H1 (cell line): ENCODE measurements around the gene DHPS. TPM values are rescaled to one million over a fixed set of nuclear protein-coding genes. Genes with fewer than 3 reads are reported as not detected.
A peak's percentile ranks its signal among the peaks of the same experiment; 100 is the strongest.

ENCODE experiments used
- CTCF ChIA-PET: fragments of 300-600 bp; sonication (Branson Sonifier 250); formaldehyde crosslinking; loops from one replicate; lab custom pipeline; 2021; ENCODE audit not compliant: partially characterized antibody; lab: Charles Lee
- POLR2A ChIA-PET: fragments of 300-600 bp; sonication (Branson Sonifier 250); formaldehyde crosslinking; loops from one replicate; lab custom pipeline; 2021; ENCODE audit warnings: inconsistent platforms; ENCODE audit not compliant: partially characterized antibody; lab: Charles Lee
- DNase-seq, 2 experiments: peaks; one replicate each; pipeline versions ENCODE4 v3.0.0 to v3.0.0-alpha.2; 2010 to 2022; ENCODE audit warnings: low spot score in 2 of 2, low read depth in 1 of 2, mixed read lengths in 1 of 2
- FAIRE-seq: peaks from 2 replicates; lab custom pipeline; 2011; peaks lifted over from hg19 to GRCh38; lab: Jason Lieb, UNC
- H2AFZ ChIP-seq: 2 replicates; pipeline ENCODE4 v1.8.1; 2012; ENCODE audit warnings: low read length, inconsistent platforms
- H2AK5ac ChIP-seq: 2 replicates; pipeline ENCODE4 v1.6.1; 2013; ENCODE audit warnings: low read depth, low read length
- H2BK120ac ChIP-seq: replicated peaks from 2 replicates; pipeline ENCODE3; 2013; ENCODE audit warnings: low read depth, low read length, inconsistent platforms
- H2BK12ac ChIP-seq: 2 replicates; pipeline ENCODE4 v1.6.1; 2013; ENCODE audit warnings: low read depth, low read length
- H2BK15ac ChIP-seq: 2 replicates; pipeline ENCODE4 v1.6.1; 2013; ENCODE audit warnings: low read length
- H2BK20ac ChIP-seq: 2 replicates; pipeline ENCODE4 v1.6.1; 2013; ENCODE audit warnings: low read length
- H2BK5ac ChIP-seq: 2 replicates; pipeline ENCODE4 v1.6.1; 2013; ENCODE audit warnings: low read depth, low read length
- H3K14ac ChIP-seq: 2 replicates; pipeline ENCODE4 v1.6.1; 2013; ENCODE audit warnings: inconsistent platforms; ENCODE audit not compliant: insufficient read length
- H3K18ac ChIP-seq: 2 replicates; pipeline ENCODE4 v1.6.1; 2013; ENCODE audit warnings: low read length; ENCODE audit errors: extremely low read depth
- H3K23ac ChIP-seq: 2 replicates; pipeline ENCODE4 v1.6.1; 2013; ENCODE audit warnings: inconsistent platforms; ENCODE audit not compliant: insufficient read length
- H3K23me2 ChIP-seq: 2 replicates; pipeline ENCODE4 v1.6.1; 2013; ENCODE audit warnings: low read depth, low read length
- H3K27ac ChIP-seq: 2 replicates; pipeline ENCODE4 v1.6.1; 2011; ENCODE audit warnings: low read depth, low read length, inconsistent platforms
- H3K27me3 ChIP-seq, 4 experiments: replicated peaks in 1 of 4; 1 replicate in 1 of 4; 2 replicates in 3 of 4; pipeline versions ENCODE4 v1.6.1 to v1.8.1; 2011 to 2013; ENCODE audit warnings: low read length in 3 of 4, mild to moderate bottlenecking in 3 of 4, inconsistent platforms in 2 of 4, mixed read lengths in 2 of 4, moderate library complexity in 1 of 4; ENCODE audit not compliant: control insufficient read depth in 3 of 4, insufficient read depth in 3 of 4; ENCODE audit errors: extremely low read depth in 1 of 4
- H3K36me3 ChIP-seq, 4 experiments: 2 replicates each; pipeline versions ENCODE4 v1.6.1 to v1.8.1; 2011 to 2013; ENCODE audit warnings: mild to moderate bottlenecking in 4 of 4, low read length in 3 of 4, moderate library complexity in 2 of 4, control low read depth in 1 of 4, inconsistent platforms in 1 of 4; ENCODE audit not compliant: insufficient read depth in 4 of 4, control insufficient read depth in 2 of 4
- H3K4ac ChIP-seq: replicated peaks from 2 replicates; pipeline ENCODE3; 2013; ENCODE audit warnings: low read length, low read depth, mixed read lengths, inconsistent platforms; ENCODE audit not compliant: insufficient read length
- H3K4me1 ChIP-seq, 4 experiments: replicated peaks in 1 of 4; 1 replicate in 1 of 4; 2 replicates in 3 of 4; pipeline versions ENCODE4 v1.6.1 to v1.8.1; 2011 to 2013; ENCODE audit warnings: low read length in 3 of 4, inconsistent platforms in 2 of 4, mixed read lengths in 1 of 4; ENCODE audit not compliant: insufficient read depth in 4 of 4, control insufficient read depth in 3 of 4
- H3K4me2 ChIP-seq, 2 experiments: 2 replicates each; pipeline versions ENCODE4 v1.6.1 to v1.8.1; 2011 to 2013; ENCODE audit warnings: low read depth in 2 of 2, low read length in 2 of 2, control low read depth in 1 of 2, inconsistent platforms in 1 of 2, mild to moderate bottlenecking in 1 of 2; ENCODE audit not compliant: insufficient read depth in 1 of 2
- H3K4me3 ChIP-seq, 4 experiments: fragments of 200-600, 300-600 bp in 1 of 4; sonication (generic), shearing (Covaris generic), sonication (Bioruptor Twin) in 1 of 4; 2 replicates each; pipeline versions ENCODE4 v1.5.1 to v1.8.1; 2011 to 2016; ENCODE audit warnings: low read length in 4 of 4, low read depth in 3 of 4, control low read depth in 2 of 4, inconsistent platforms in 2 of 4, mild to moderate bottlenecking in 2 of 4, mixed read lengths in 1 of 4, moderate library complexity in 1 of 4; ENCODE audit not compliant: insufficient read depth in 2 of 4; ENCODE audit errors: extremely low read depth in 1 of 4
- H3K56ac ChIP-seq: replicated peaks from 2 replicates; pipeline ENCODE3; 2013; ENCODE audit warnings: low read depth, mild to moderate bottlenecking, mixed read lengths, low read length, inconsistent platforms; ENCODE audit not compliant: insufficient read length
- H3K79me1 ChIP-seq: 2 replicates; pipeline ENCODE4 v1.6.1; 2013; ENCODE audit warnings: low read depth, low read length, control low read depth
- H3K79me2 ChIP-seq, 2 experiments: 2 replicates each; pipeline versions ENCODE4 v1.6.1 to v1.8.1; 2012 to 2013; ENCODE audit warnings: low read length in 2 of 2, mild to moderate bottlenecking in 2 of 2, inconsistent platforms in 1 of 2; ENCODE audit not compliant: insufficient read depth in 2 of 2, control insufficient read depth in 1 of 2
- H3K9ac ChIP-seq, 4 experiments: replicated peaks in 1 of 4; 1 replicate in 1 of 4; 2 replicates in 3 of 4; pipeline versions ENCODE4 v1.6.1 to v1.8.1; 2011 to 2013; ENCODE audit warnings: low read depth in 3 of 4, low read length in 3 of 4, control low read depth in 2 of 4, mild to moderate bottlenecking in 2 of 4, moderate library complexity in 2 of 4, inconsistent platforms in 1 of 4; ENCODE audit errors: extremely low read depth in 1 of 4
- H3K9me3 ChIP-seq, 2 experiments: 2 replicates each; pipeline versions ENCODE4 v1.6.1 to v1.8.1; 2012 to 2013; ENCODE audit warnings: mild to moderate bottlenecking in 2 of 2, moderate library complexity in 2 of 2, control low read depth in 1 of 2, inconsistent platforms in 1 of 2, low read depth in 1 of 2, low read length in 1 of 2, mixed read lengths in 1 of 2; ENCODE audit not compliant: insufficient read depth in 2 of 2
- H4K20me1 ChIP-seq, 2 experiments: replicated peaks in 1 of 2; 2 replicates each; pipeline versions ENCODE3 to v1.8.1; 2011 to 2013; ENCODE audit warnings: inconsistent platforms in 2 of 2, low read length in 2 of 2, mild to moderate bottlenecking in 1 of 2; ENCODE audit not compliant: insufficient read depth in 2 of 2, control insufficient read depth in 1 of 2
- H4K5ac ChIP-seq: 2 replicates; pipeline ENCODE4 v1.6.1; 2013; ENCODE audit warnings: low read length, low read depth, mixed read lengths, inconsistent platforms; ENCODE audit not compliant: insufficient read length
- H4K8ac ChIP-seq: 2 replicates; pipeline ENCODE4 v1.8.0; 2013; ENCODE audit warnings: mild to moderate bottlenecking, moderate library complexity, low read length, inconsistent platforms; ENCODE audit not compliant: insufficient read depth; ENCODE audit errors: extremely low read depth
- H4K91ac ChIP-seq: replicated peaks from 2 replicates; pipeline ENCODE3; 2013; ENCODE audit warnings: low read length, mixed read lengths, inconsistent platforms; ENCODE audit not compliant: insufficient read length
- CBX8 ChIP-seq: fragments of 300-800, 300-1000 bp; sonication (generic); IDR thresholded peaks from 2 replicates; pipeline ENCODE4 v1.7.1; 2016; ENCODE audit warnings: low read depth, low read length, borderline replicate concordance
- TCF12 ChIP-seq: IDR thresholded peaks from 2 replicates; pipeline ENCODE4 v1.6.1; 2011; ENCODE audit warnings: low read depth, mild to moderate bottlenecking, low read length
- ZNF274 ChIP-seq: IDR thresholded peaks from 2 replicates; pipeline ENCODE4 v1.7.0; 2012; ENCODE audit warnings: low read length, borderline replicate concordance; ENCODE audit errors: extremely low read depth
- WGBS, 2 experiments: shearing (Covaris generic) in 1 of 2; methylation state at CpG; one replicate each; pipeline versions ENCODE4 v1.1.6 to v1.1.7; 2013 to 2015; ENCODE audit warnings: low lambda C conversion rate in 2 of 2, mixed read lengths in 2 of 2, inconsistent platforms in 1 of 2, low coverage in 1 of 2, missing lambda C conversion rate in 1 of 2; ENCODE audit not compliant: insufficient replicate concordance in 2 of 2, insufficient coverage in 1 of 2, insufficient read length in 1 of 2; ENCODE audit errors: extremely low coverage in 1 of 2, missing lambda C conversion rate in 1 of 2; 5-methylcytosine and 5-hydroxymethylcytosine counted together
- polyA plus RNA-seq, 7 experiments: library from polyadenylated mRNA; depleted of rRNA in 3 of 7; stranded (reverse) in 5 of 7; unstranded in 2 of 7; fragments of >200 nt in 5 of 7; fragments of 200-250 nt in 2 of 7; gene quantifications; 1 replicate in 5 of 7; 2 replicates in 1 of 7; 4 replicates in 1 of 7; pipeline versions ENCODE4 v1.2.1 to v1.2.3, GENCODE V29; 2011 to 2013; ENCODE audit warnings: missing spikeins in 2 of 7, mixed read lengths in 2 of 7
- total RNA-seq: library from RNA; stranded (reverse); fragmentation: NEBNext Ultra II Directional; extraction: Animal tissue kit (Norgen Biotek cat#: 25700); gene quantifications from 2 replicates; pipeline ENCODE4 v1.2.1, GENCODE V29; 2021

Gene DHPS
- total and polyA plus RNA-seq, 2 of the 8 experiments (the other 6 are each of a cell fraction or from before 2014, with no cell fraction given) = 86.6 to 99.6 TPM

GRCh38 chr19:12628040-12629022 lies 53.3 kb downstream of the DHPS start:
- Histone ChIP-seq H3K79me1 (no peaks in the 10 kb centered on the region), H3K9ac (no peak overlapping the region), H2BK15ac (no peak overlapping the region), H4K8ac (no peak overlapping the region; the same call in 1 of the 2 replicates), H2BK12ac (no peak overlapping the region), H3K18ac (no peak overlapping the region), H3K4me2 (no peak overlapping the region), H2AFZ (no peak overlapping the region), H3K9me3 (peaks cover 34 to 39% of the 10 kb centered on the region in 2 experiments), H3K4me1 (no peaks in the 10 kb centered on the region), H2BK5ac (no peak overlapping the region), H3K14ac (no peak overlapping the region), H3K79me2 (peaks cover 0 to 2% of the 10 kb centered on the region in 2 experiments; a peak in 1 of 4 replicates), H3K4me3 (peak overlapping the region in 1 of 4 experiments; percentile 17; a peak in 1 of 8 replicates), H4K91ac (no peak overlapping the region), H3K56ac (no peak overlapping the region), H2BK120ac (no peak overlapping the region), H3K27me3 (no peaks in the 10 kb centered on the region), H3K27ac (no peak overlapping the region), H4K20me1 (no peaks in the 10 kb centered on the region), H3K23me2 (no peaks in the 10 kb centered on the region), H4K5ac (no peak overlapping the region), H3K36me3 (peaks cover 9 to 74% (median 52%) of the 10 kb centered on the region in 4 experiments), H3K4ac (no peak overlapping the region), H3K23ac (no peak overlapping the region), H2BK20ac (no peak overlapping the region), H2AK5ac (no peak overlapping the region)
- FAIRE-seq (no peak), DNase-seq (no peak)
- 95% methylated on average over 17 of the region's 17 CpGs; no CpG with 5 or more reads in 1 of the 2 experiments for WGBS, 2 experiments
- TF ChIP-seq TCF12 (0 out of 2 replicates have a peak, but pooled peaks have one; percentile 39), ZNF274 (peak; percentile 71), CBX8 (no peak)
- ChIA-PET POLR2A (interaction anchor here (0.6 to 1.0 kb wide), 2 partner anchors 10 to 47 kb away, joined by 3 read pairs; no protein-coding TSS in a partner anchor), CTCF (no interaction called here)
